Measurements from ENCODE around the gene HOTAIR. TPM values are rescaled to one million over a fixed set of nuclear protein-coding genes. Genes with fewer than 3 reads are reported as not detected.

The HOTAIR gene
- total RNA-seq, 1 donor = not detected

GRCh38 chr12:53944907-53945847 lies 29.6 kb downstream of the HOTAIR start:
- no peak for TF ChIP-seq CTCF (IDR thresholded peaks at IDR 0.05; ENCODE audit: insufficient read depth, low read length)
- DNase-seq (ENCODE audit: low read depth) = no peak
- no peak overlapping the region for H3K4me3 ChIP-seq (ENCODE audit: low read depth, low read length)

- no peak for TF ChIP-seq CTCF (IDR thresholded peaks at IDR 0.05; ENCODE audit: insufficient read depth, low read length)
- no peak for DNase-seq (ENCODE audit: low read depth)
These were observed 30.5 kb downstream of the HOTAIR start for GRCh38 chr12:53944209-53944608.

GRCh38 chr12:53942467-53942997 lies 32.2 kb downstream of the HOTAIR start:
- no peak overlapping the region for H3K4me3 ChIP-seq (ENCODE audit: low read depth, low read length)
- DNase-seq (ENCODE audit: low read depth) = no peak
- no peak for TF ChIP-seq CTCF (IDR thresholded peaks at IDR 0.05; ENCODE audit: insufficient read depth, low read length)

More at GRCh38 chr12:53944209-53944608, 30.5 kb downstream of the HOTAIR start:
- no peak overlapping the region for H3K4me3 ChIP-seq (ENCODE audit: low read depth, low read length)

- no peak for TF ChIP-seq CTCF (IDR thresholded peaks at IDR 0.05; ENCODE audit: insufficient read depth, low read length)
- no peak for DNase-seq (ENCODE audit: low read depth)
- H3K4me3 ChIP-seq (ENCODE audit: low read depth, low read length) = no peak overlapping the region
These were observed 33.0 kb downstream of the HOTAIR start for GRCh38 chr12:53941750-53942149.

GRCh38 chr12:53941187-53941586 lies 33.6 kb downstream of the HOTAIR start:
- no peak for TF ChIP-seq CTCF (IDR thresholded peaks at IDR 0.05; ENCODE audit: insufficient read depth, low read length)
- no peak overlapping the region for H3K4me3 ChIP-seq (ENCODE audit: low read depth, low read length)
- no peak for DNase-seq (ENCODE audit: low read depth)

- H3K4me3 ChIP-seq (ENCODE audit: low read depth, low read length) = no peak overlapping the region
- DNase-seq (ENCODE audit: low read depth) = no peak
- no peak for TF ChIP-seq CTCF (IDR thresholded peaks at IDR 0.05; ENCODE audit: insufficient read depth, low read length)
These were observed 34.2 kb downstream of the HOTAIR start for GRCh38 chr12:53940443-53941014.
